Caki2 (cell line): ENCODE data around the gene NINL. TPM values are rescaled to one million over a fixed set of nuclear protein-coding genes. Genes with fewer than 3 reads are reported as not detected.
"Not testable (repeated sequence)": the region's sequence is repeated elsewhere in the genome, so short reads cannot be mapped to it uniquely, and the experiment has no call there.

Source experiments
- DNase-seq: peaks from one replicate; pipeline ENCODE4 v3.0.0-alpha.2; 2015; ENCODE audit warnings: low read depth
- in situ Hi-C: cut with HindIII; loops from 2 replicates; pipeline ENCODE4 v1.10.0; 2016; ENCODE audit warnings: low sequenced_read_pairs, low pct_unique_long_range_greater_than_20kb, mixed read lengths
- total RNA-seq: library from RNA; depleted of rRNA; stranded (reverse); fragments of >200 nt; shearing (Covaris generic); gene quantifications from 2 replicates; pipeline ENCODE4 v1.2.3, GENCODE V29; 2014; ENCODE audit warnings: low replicate concordance; rRNA removed

Gene NINL
- total RNA-seq = 9.2 and 12.9 TPM in 2 replicates

DNA sequence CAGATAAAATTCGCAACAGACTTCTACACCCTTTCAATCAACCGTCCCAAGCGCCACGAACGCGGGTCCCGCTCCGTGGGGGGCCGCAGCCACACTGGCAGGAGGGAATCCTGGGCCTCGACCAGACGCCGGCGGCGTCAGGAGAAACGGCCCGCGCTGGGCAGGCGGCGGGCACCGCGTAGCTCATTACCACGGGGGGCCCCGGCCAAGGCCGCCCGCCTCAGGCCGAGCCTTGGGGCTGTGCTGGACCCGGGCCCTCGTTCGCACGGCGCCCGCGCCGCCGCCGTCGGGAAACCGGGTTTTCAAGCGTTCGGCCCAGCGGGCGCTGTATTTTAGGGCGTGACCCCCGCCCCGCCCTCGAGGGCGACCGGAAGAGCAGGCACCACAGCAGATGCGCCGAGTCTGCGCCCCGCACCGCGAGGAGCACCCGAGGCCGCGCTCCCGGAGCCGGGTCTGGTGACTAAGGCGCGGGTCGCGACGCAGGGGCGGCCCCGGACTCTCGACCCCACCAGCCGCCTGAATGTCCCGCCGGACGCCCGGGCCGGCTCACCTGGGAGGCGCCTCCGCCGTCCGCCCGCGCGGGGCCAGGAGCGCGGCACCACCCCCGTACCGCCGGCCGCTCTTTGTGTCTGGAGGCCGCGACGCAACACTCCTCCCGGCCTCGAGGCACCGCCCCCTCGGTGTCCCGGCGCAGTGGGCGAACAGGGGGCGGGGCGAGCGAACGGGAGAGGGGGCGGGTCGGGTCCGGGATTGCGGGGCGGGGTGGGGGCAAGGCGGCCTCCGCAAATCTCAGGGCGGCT, at the start of gene NINL:
Gene NINL, minus strand, starts transcription at position 627 of the 800 bp plus-strand sequence. CDS start 58,944 bp downstream, outside the sequence.
- in situ Hi-C loops = no loop called here
- peak; percentile 84 for DNase-seq

DNA sequence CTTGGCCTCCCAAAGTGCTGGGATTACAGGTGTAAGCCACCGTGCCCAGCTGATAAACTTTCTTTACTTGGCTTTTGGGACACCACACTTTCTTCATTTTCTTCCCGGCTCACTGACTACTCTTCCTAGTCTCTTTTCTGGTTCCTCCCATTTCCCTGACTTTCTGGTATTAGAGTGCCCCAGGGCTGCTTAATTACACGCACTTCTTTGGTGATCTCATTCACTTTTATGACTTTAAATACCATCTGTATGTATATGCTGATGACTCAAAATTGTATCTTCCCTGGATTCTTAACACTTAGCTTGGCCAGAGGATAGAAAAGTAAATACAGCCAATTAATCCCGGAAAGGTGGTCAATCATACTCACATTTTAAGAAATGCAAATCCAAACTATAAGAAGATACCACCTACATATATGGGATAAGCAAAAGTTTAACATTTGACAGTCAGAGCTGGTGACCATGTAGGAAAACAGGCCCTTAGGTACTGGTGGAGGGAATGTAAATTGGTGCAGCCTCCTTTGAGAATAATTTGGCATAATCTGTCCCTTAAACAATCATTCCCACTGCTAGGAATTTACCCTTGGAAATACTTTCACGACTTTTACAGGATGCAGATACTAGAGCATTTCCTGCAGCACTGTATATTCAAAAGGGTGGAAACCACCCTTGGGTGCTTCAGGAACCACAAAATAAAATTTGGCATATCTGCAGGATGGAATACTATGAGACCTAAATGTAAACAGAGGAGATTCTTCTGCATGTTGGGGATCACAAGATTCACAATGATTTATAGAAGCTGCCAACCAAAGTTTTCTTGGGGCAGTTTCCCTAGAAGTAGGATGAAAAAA, 47.8 kb upstream of the NINL start:
- no peak for DNase-seq
- in situ Hi-C loops = no loop called here

DNA sequence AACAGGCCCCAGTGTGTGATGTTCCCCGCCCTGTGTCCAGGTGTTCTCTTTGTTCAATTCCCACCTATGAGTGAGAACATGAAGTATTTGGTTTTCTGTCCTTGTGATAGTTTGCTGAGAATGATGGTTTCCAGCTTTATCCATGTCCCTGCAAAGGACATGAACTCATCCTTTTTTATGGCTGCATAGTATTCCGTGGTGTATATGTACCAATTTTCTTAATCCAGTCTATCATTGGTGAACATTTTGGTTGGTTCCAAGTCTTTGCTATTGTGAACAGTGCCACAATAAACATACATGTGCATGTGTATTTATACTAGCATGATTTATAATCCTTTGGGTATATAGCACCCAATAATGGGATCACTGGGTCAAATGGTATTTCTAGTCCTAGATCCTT, 45.3 kb upstream of the NINL start:
- DNase-seq, in situ Hi-C loops: not testable (repeated sequence)

DNA sequence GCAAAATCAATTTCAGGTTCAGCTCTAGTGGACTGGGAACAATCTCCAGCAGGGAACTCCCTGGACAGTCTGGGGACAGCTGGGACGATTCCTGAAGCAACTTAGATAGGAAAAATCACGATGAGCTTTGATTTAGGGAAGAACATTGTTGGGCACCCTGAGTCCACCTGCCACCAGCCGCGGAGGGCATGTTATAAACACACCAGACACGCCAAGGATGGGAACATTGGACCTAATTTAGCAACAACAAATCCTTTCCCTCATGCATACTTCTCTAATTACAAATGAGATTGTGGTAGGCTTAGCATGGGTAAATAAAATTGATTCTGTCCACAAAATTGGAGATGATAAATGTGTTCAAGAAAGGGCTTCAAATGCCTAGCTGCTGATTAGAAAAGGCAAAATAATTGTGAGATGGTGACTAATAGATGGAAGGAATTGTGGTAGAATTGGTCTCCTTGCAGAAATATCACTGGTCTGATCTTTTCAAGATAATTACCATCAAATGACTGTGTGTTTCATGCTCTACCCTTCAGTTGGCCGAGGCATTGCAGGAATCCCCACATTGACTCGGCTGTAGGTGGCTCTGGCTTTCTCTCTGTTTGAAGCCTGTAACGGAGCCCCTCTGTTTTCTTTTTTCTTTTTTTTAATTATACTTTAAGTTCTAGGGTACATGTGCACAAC, 44.6 kb upstream of the NINL start:
- in situ Hi-C loops = no loop called here
- no peak for DNase-seq

DNA sequence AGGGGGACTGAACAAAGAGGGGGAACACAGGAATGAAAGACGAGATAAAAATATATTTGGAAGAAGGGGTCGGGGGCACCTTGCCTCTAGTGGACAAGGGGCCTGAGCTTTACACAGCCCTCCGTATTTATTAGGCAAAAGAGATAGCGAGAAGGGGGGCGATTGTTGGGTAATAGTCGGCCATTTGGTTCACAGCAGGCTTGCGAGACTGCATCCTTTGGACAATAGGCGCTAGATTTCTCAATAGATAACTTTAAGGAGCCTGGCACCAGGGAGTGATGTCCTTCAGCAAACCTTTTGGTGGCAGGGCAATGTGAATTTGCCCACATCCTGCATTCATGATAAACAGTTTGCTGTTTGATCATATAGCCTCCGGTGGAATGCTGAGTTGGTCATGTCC, 41.4 kb upstream of the NINL start:
- in situ Hi-C loops = no loop called here

DNA sequence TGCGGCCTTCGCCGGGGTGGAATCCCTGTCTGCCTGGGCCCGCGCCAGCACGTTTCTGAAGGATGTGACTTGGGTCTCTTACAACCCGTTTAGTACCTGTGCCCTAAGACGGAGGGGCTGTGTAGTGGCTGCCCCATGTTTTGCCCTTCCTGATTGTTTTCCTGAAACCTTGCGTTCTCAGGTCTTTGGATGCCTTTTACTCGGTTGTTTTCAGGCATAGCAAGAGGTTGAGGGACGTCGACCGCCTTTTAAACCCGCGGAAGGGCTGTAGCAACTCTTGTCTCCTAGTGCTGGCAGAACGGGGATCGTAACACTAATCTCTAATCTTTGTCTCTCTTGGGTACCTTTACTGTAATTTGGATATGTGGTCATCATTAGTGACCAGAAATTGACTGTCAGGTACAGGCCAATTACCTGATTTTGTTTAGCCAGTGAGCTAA, 39.2 kb upstream of the NINL start:
- no peak for DNase-seq
- in situ Hi-C loops = no loop called here

More for the DNA sequence above, 41.4 kb upstream of the NINL start:
- DNase-seq = no peak

DNA sequence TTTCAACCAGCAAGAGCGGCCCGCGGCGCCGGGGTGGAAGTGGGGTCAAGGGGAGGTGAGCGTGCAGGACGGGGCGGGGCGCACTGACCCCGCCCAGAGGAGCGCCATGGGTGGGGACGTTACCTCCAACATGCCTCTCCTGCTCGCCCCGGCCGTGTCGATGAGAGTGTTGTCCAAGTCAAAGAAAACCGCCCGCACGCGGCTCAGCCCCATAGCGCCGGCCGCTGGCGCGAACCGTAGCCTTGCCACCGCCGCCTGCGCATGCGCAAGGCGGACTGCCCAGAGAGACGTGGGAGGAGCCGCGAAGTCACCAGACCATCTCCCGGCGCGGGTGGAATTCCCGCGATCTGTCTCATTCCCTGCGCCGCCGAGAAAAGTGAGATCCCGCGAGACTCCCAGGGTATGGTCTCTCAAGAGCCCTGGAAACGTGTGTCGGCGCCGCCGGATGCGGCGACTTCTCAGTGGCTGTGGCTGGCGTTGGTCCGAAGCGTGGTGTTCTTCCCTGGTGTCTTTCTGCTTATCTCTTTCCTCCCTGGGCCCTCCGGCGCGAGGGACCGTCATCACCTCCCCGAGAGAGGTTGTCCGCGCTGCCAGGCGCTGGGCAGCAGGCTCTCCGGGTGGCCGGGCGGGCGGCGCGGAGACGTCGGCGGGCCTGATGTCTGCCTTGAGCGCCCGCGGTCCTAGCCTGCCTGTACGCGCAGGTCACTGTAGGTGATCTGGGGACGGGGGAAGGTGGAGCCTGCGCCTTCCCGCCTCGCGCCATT, 38.6 kb upstream of the NINL start, which contains the start of gene NANP:
Gene NANP, minus strand, starts transcription at position 279 of the 764 bp plus-strand sequence. Its CDS starts 66 bp downstream, at position 213.
- DNase-seq = peak; percentile 99
- in situ Hi-C loops = no loop called here

DNA sequence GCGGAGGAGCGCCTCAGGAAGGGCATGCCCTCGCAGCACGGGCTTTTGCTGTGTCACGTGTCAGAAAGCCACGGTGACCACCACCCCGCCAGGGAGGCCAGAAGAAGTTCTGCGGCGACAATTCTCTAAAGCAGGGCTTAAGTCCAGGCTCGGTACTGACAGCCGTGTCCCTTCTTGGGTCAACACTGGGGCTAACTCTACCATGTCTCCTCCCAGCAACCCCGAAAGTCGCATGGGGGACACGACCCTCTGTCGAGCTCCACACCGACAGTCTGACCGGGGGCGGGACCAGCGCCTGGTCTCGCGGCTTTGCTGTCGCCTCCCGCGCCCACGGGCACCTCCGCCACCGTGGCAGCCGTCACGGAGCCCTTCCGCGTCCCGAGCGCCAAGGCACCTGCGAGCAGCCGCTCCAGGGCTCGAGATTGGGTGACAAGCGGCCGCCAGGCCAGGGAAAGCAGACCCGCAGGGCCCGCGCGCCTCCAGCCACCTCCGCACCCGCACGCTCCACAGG, 37.9 kb upstream of the NINL start:
- no peak for DNase-seq
- in situ Hi-C loops = no loop called here

DNA sequence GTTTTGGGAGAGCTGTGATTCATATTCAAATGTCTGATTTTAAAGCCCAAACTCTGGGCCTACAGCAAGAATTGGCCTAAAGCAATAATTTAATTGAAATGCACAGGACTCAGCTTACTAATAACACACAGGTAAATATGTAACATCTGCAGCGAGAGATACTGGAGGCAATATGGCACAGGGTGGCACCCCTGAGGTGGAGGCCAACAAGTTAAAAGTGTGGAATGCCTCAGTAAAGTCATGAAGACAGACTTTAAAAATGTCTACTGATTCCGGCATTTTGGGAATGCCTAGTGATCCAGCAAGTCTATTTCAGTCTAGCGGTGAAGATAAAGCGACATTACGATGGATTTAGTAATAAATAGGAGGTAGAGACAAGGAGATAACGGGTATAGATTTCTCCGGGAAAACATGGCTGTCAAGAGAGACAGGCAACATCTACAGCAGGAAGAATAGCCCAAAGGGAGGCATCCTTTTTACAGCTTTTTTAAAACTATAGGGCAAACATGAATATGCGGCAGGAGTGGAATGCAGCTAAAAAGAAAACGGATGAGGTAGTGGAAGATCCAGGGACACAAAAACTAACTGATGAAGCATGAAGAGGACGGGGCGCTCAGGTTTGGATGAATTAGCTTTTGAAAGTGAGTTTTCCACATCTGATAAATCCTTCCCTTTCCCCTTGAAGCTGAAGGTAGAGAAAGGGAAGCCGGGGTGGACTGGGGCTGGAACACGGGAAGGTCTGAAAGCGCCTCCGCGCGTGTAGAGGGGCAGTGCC, 37.3 kb upstream of the NINL start:
- DNase-seq = peak; percentile 62
- in situ Hi-C loops = no loop called here

DNA sequence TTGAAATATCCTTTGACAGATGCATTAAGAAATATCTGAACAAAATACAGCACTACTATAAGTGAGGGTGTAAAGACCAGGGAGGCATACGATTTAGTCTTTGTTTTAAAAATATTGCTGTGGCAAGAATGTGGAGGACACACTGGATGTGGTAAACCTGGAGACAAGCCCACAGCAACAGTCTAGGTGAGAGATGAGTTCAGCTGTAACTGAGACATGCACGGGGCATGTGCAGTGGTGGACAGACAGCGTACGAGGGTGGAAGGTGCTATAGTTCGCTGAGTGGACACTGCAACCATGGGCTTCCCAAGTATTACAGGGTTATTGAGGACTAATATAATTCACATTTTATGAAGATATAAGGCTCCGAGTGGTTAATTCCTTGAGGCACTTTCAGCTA, 36.7 kb upstream of the NINL start:
- in situ Hi-C loops = no loop called here
- no peak for DNase-seq

DNA sequence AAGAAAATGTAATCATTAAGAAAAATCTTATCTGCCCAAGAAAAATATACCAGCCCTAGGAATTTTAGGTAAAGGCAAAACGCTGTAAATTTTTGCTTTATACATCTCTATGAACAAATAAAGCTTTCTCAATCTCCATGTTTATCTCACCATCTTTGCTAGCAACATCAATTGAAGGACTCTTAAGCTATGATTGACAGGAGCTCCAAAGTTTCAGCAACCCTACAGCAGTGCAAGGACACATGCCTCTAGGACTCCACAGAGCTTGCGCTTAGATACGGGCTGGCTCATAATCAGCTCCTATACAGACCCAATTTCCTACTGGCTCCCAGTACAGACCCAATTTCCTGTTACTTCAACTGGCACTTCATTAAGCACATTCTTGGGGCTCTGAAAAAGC, 34.2 kb upstream of the NINL start:
- in situ Hi-C loops = no loop called here
- DNase-seq = no peak

DNA sequence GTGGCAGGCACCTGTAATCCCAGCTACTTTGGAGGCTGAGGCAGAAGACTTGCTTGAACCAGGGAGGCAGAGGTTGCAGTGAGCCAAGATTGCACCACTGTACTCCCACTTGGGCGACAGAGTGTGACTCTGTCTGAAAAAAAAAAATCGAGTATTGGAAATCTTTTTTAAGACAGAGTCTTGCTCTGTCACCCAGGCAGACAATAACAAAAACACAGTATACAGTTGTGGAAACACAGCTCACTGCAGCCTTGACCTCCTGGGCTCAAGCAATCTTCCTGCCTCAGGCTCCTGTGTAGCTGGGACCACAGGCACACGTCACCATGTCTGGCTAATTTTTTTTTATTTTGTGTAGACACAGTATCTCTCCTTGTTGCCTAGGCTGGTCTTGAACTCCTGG, 23.4 kb upstream of the NINL start:
- DNase-seq = peak; percentile 41
- in situ Hi-C loops = no loop called here

DNA sequence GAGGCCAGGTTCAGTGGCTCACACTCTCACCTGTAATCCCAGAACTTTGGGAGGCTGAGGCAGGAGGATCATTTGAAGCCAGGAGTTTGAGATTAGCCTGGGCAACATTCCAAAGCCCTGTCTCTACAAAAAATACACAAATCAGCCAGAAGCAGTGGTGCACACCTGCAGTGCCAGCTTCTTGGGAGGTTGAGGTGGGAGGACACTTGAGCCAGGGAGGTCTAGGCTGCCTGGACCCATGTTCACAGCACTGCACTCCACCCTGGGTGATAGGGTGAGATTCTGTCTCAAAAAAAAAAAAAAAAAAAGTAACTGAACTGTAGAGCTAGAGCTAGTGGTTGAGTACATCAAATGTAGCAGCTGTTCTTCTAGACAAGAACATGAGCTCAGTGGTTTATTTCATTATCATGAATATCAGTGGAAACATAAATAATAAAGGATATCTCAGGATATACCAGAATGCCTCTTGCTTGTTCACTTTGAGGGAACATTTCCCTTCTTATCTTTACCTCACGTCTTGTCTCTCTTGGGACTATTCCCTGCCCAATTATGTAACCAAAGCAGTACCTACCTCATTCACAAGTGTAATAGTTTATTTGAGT, 20.9 kb upstream of the NINL start:
- no peak for DNase-seq
- in situ Hi-C loops = no loop called here

DNA sequence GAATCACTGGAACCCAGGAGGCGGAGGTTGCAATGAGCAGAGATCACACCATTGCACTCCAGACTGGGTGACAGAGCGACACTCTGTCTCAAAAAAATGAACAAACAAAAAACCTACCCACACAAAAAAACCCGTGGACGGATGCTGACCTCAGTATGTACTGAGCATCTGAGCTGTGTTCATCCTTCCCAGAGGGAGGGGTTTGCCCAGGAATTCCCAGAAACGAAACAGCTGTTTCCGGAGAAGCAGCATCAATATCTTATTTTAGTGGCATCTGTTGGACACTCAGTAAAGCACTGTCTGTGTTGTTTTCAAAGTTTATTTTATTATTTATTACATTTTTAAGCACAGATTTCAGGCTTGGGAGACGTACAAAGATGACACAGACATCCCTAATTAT, 19.8 kb upstream of the NINL start:
- DNase-seq = no peak
- in situ Hi-C loops = no loop called here

DNA sequence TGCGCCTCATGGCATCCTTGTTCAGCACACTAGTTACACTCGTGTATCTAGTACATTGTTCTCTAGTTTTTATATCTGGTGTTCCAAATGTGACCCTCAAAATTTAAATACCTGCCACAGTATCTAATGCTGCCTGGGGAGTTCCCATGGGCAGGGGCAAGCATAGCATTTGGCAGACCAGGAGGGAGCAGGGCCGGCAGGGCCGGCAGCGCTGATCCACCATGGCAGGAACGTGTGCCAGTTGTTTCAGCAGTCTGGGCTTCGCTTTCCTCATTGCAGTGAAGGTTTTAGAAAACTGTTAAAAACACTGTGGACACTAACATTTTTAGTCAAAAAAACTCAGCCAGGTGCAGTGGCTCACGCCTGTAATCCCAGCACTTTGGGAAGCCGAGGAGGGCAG, 19.3 kb upstream of the NINL start:
- DNase-seq = no peak
- in situ Hi-C loops = no loop called here

DNA sequence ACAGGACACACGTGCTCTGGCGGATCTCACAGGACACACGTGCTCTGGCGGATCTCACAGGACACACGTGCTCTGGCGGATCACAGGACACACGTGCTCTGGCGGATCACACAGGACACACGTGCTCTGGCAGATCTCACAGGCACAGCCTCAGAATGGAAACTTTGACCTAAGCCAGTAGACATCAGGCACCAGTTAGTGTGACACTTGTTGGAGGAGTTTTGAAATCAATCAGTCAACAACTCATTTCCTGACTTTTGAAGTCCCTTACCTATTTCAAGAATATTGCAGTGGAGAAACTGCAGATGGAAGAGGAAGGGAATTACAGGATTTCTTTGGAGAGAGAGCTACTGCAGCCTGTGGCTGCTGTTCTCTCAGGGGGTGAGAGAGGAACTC, 17.6 kb upstream of the NINL start:
- in situ Hi-C loops, DNase-seq: not testable (repeated sequence)
